GM19328 (cell line): Measurements from ENCODE around the gene UNC5C.

Experiments used
- ATAC-seq: cut with Tn5 transposase; IDR thresholded peaks from one replicate; pipeline ENCODE4 v1.9.1; 2021; ENCODE audit warnings: mild to moderate bottlenecking, moderate library complexity; ENCODE audit not compliant: unreplicated experiment

The UNC5C gene

GRCh38 chr4:95360906-95361695, 187.7 kb downstream of the UNC5C start:
- ATAC-seq: no peak

- no peak for ATAC-seq
Measured at GRCh38 chr4:95360256-95360903, 188.4 kb downstream of the UNC5C start.

- no peak for ATAC-seq
Measured at GRCh38 chr4:95358421-95358820, 190.4 kb downstream of the UNC5C start.

GRCh38 chr4:95355021-95355420, 193.8 kb downstream of the UNC5C start:
- no peak for ATAC-seq

GRCh38 chr4:95348418-95348817, 200.4 kb downstream of the UNC5C start:
- ATAC-seq: no peak

- no peak for ATAC-seq
Measured at GRCh38 chr4:95343235-95343634, 205.5 kb downstream of the UNC5C start.

GRCh38 chr4:95340191-95340590, 208.6 kb downstream of the UNC5C start:
- no peak for ATAC-seq

- ATAC-seq: no peak
Measured at GRCh38 chr4:95325665-95326064, 223.1 kb downstream of the UNC5C start.

- ATAC-seq: no peak
Measured at GRCh38 chr4:95319169-95319568, 229.6 kb downstream of the UNC5C start.

- no peak for ATAC-seq
Measured at GRCh38 chr4:95318483-95318882, 230.3 kb downstream of the UNC5C start.

GRCh38 chr4:95318044-95318443, 230.7 kb downstream of the UNC5C start:
- ATAC-seq: no peak

- ATAC-seq: no peak
Measured at GRCh38 chr4:95317085-95317793, 231.5 kb downstream of the UNC5C start.

GRCh38 chr4:95314573-95314972, 234.2 kb downstream of the UNC5C start:
- no peak for ATAC-seq

- no peak for ATAC-seq
Measured at GRCh38 chr4:95304898-95305297, 243.9 kb downstream of the UNC5C start.

GRCh38 chr4:95300304-95300703, 248.5 kb downstream of the UNC5C start:
- no peak for ATAC-seq

- ATAC-seq: no peak
Measured at GRCh38 chr4:95296052-95296451, 252.7 kb downstream of the UNC5C start.

- no peak for ATAC-seq
Measured at GRCh38 chr4:95295157-95295556, 253.6 kb downstream of the UNC5C start.

GRCh38 chr4:95294321-95294720, 254.5 kb downstream of the UNC5C start:
- ATAC-seq: no peak

GRCh38 chr4:95293014-95293413, 255.8 kb downstream of the UNC5C start:
- no peak for ATAC-seq

GRCh38 chr4:95290702-95291101, 258.1 kb downstream of the UNC5C start:
- no peak for ATAC-seq

- peak; percentile 83 for ATAC-seq
Measured at GRCh38 chr4:95289028-95289634, 259.6 kb downstream of the UNC5C start.
